Endothelial cell of umbilical vein (primary cell): ENCODE data around the gene ISY1. TPM values are rescaled to one million over a fixed set of nuclear protein-coding genes. Genes with fewer than 3 reads are reported as not detected.

Source experiments
- BruUV-seq: library from RNA; stranded (reverse); fragments of 400-500 nt; replicated peaks from 2 replicates; lab custom pipeline; 2021; lab: Mats Ljungman, UMichigan
- CTCF ChIA-PET: fragments of 300-600, 350-600 bp; sonication (Branson Sonifier 250); formaldehyde crosslinking; loops from one replicate; lab custom pipeline; 2021; ENCODE audit warnings: antibody characterized with exemption, inconsistent platforms; lab: Charles Lee
- POLR2A ChIA-PET: fragments of 300-600, 350-600 bp; sonication (Branson Sonifier 250); formaldehyde crosslinking; loops from one replicate; lab custom pipeline; 2021; ENCODE audit warnings: antibody characterized with exemption, inconsistent platforms; lab: Charles Lee
- DNase-seq: peaks from one replicate; pipeline ENCODE4 v3.0.0-alpha.2; 2011; ENCODE audit warnings: low read depth, low spot score
- FAIRE-seq: peaks from 2 replicates; lab custom pipeline; 2011; peaks lifted over from hg19 to GRCh38; lab: Jason Lieb, UNC
- H2AFZ ChIP-seq: 2 replicates; pipeline ENCODE4 v1.6.0; 2012; ENCODE audit warnings: low read depth, low read length, control low read depth, inconsistent platforms
- H3K27ac ChIP-seq: 2 replicates; pipeline ENCODE4 v1.5.1; 2011; ENCODE audit warnings: low read depth, mild to moderate bottlenecking, control low read depth, low read length, moderate library complexity; ENCODE audit not compliant: insufficient read depth
- H3K27me3 ChIP-seq, 2 experiments: 2 replicates each; pipeline versions ENCODE4 v1.6.0 to v1.6.1; 2011; ENCODE audit warnings: low read length in 2 of 2, mixed read lengths in 1 of 2; ENCODE audit not compliant: control insufficient read depth in 2 of 2, insufficient read depth in 2 of 2
- H3K36me3 ChIP-seq, 2 experiments: 2 replicates in 1 of 2; 3 replicates in 1 of 2; pipeline ENCODE4 v1.5.1; 2011; ENCODE audit warnings: low read length in 2 of 2, mild to moderate bottlenecking in 1 of 2, moderate library complexity in 1 of 2; ENCODE audit not compliant: control insufficient read depth in 2 of 2, insufficient read depth in 2 of 2; ENCODE audit errors: extremely low read depth in 1 of 2
- H3K4me1 ChIP-seq: 3 replicates; pipeline ENCODE4 v1.5.1; 2011; ENCODE audit warnings: mild to moderate bottlenecking, low read length; ENCODE audit not compliant: control insufficient read depth, insufficient read depth; ENCODE audit errors: extremely low read depth
- H3K4me2 ChIP-seq: 2 replicates; pipeline ENCODE4 v1.6.1; 2011; ENCODE audit warnings: low read length, control low read depth, mixed read lengths; ENCODE audit not compliant: insufficient read depth
- H3K4me3 ChIP-seq, 3 experiments: fragments of 200-600 bp in 1 of 3; sonication (generic), shearing (Covaris generic) in 1 of 3; replicated peaks in 1 of 3; 2 replicates each; pipeline ENCODE4 v1.5.1; 2011 to 2016; ENCODE audit warnings: control low read depth in 3 of 3, low read length in 3 of 3, mild to moderate bottlenecking in 2 of 3, inconsistent platforms in 1 of 3, low read depth in 1 of 3, moderate library complexity in 1 of 3; ENCODE audit not compliant: insufficient read depth in 1 of 3
- H3K79me2 ChIP-seq: 2 replicates; pipeline ENCODE4 v1.6.0; 2012; ENCODE audit warnings: low read length, inconsistent platforms; ENCODE audit not compliant: control insufficient read depth, insufficient read depth
- H3K9ac ChIP-seq: replicated peaks from 2 replicates; pipeline ENCODE3; 2011; ENCODE audit warnings: low read length, control low read depth; ENCODE audit not compliant: insufficient read depth; ENCODE audit errors: extremely low read depth
- H3K9me1 ChIP-seq: replicated peaks from 3 replicates; pipeline ENCODE4 v1.6.0; 2011; ENCODE audit warnings: mild to moderate bottlenecking, low read length; ENCODE audit not compliant: control insufficient read depth, insufficient read depth; ENCODE audit errors: extremely low read depth
- H3K9me3 ChIP-seq: replicated peaks from 2 replicates; pipeline ENCODE4 v1.5.1; 2012; ENCODE audit warnings: low read length, inconsistent platforms; ENCODE audit not compliant: control insufficient read depth, insufficient read depth
- H4K20me1 ChIP-seq: replicated peaks from 2 replicates; pipeline ENCODE3; 2011; ENCODE audit warnings: mild to moderate bottlenecking, low read length; ENCODE audit not compliant: control insufficient read depth, insufficient read depth; ENCODE audit errors: extremely low read depth
- EZH2 ChIP-seq: IDR thresholded peaks from 2 replicates; pipeline ENCODE4 v1.6.1; 2012; ENCODE audit warnings: borderline replicate concordance, low read depth, mild to moderate bottlenecking, moderate library complexity, low read length, inconsistent platforms; ENCODE audit not compliant: severe bottlenecking
- GATA2 ChIP-seq: IDR thresholded peaks from 2 replicates; pipeline ENCODE4 v1.7.0; 2011; ENCODE audit warnings: low read depth, mild to moderate bottlenecking, moderate library complexity, mixed read lengths, low read length; ENCODE audit not compliant: insufficient read length, insufficient read depth
- JUN ChIP-seq: IDR thresholded peaks from 2 replicates; pipeline ENCODE4 v1.6.1; 2011; ENCODE audit warnings: borderline replicate concordance, low read depth; ENCODE audit not compliant: insufficient read length, insufficient read depth
- MYC ChIP-seq: IDR thresholded peaks from one replicate; pipeline ENCODE4 v1.6.1; 2011; ENCODE audit warnings: mild to moderate bottlenecking, low read depth, low read length
- POLR2A ChIP-seq: IDR thresholded peaks from 2 replicates; pipeline ENCODE4 v1.6.1; 2012; ENCODE audit warnings: low read depth, mild to moderate bottlenecking, control low read depth, low read length
- POLR2AphosphoS5 ChIP-seq: IDR thresholded peaks from 2 replicates; pipeline ENCODE4 v1.6.1; 2012; ENCODE audit warnings: low read depth, mild to moderate bottlenecking, control low read depth, low read length, moderate library complexity; ENCODE audit not compliant: insufficient read depth
- dilution Hi-C: fragments of 300-500 bp; cut with MboI; formaldehyde crosslinking; loops from one replicate; pipeline ENCODE4 v1.15.0; 2019; ENCODE audit warnings: low sequenced_read_pairs; ENCODE audit not compliant: extremely low pct_ligation_motif_present
- intact Hi-C: fragments of 100-400 bp; cut with micrococcal nuclease; formaldehyde crosslinking; loops from one replicate; pipeline ENCODE4 v1.10.0; 2022
- polyA plus RNA-seq, 4 experiments: library from polyadenylated mRNA; depleted of rRNA in 3 of 4; stranded (reverse) in 3 of 4; unstranded in 1 of 4; fragments of >200 nt; gene quantifications; 2 replicates each; pipeline versions ENCODE4 v1.2.1 to v1.2.3, GENCODE V29; 2011 to 2012; ENCODE audit warnings: missing spikeins in 1 of 4
- total RNA-seq: library from RNA; stranded (reverse); gene quantifications from 2 replicates; pipeline ENCODE4 v1.2.3, GENCODE V29; 2021
- TF ChIP-seq, protein P1 (sequence below): IDR thresholded peaks from 2 replicates; pipeline ENCODE4 v1.6.1; 2011; ENCODE audit not compliant: insufficient read depth, insufficient read length

ISY1 gene
- total and polyA plus RNA-seq, 2 donors (not counting 3 experiments of a cell fraction or from before 2014, with no cell fraction given) = 50.7 to 59.4 TPM

DNA sequence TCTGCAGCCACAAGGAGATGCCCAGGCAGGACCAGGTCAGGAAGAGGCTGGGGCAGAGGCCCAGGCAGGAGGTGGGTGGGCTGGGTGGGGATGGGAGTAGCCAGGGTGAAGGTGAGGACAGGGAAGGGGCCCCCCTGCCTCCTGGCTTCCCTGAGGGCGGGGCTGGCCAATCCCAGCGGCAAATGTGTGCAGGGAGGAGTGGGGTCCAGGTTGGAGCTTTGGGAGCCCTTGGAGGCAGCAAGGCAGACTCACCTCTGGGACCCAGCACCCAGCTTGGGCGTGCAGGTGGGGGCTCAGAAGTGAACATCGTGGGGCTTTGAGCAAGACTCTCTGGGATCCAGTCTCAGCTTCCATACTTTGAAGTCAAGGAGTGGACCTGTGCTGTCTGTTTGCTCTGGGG lies 75.0 kb downstream of the ISY1 start:
- H3K4me1 ChIP-seq = peaks cover 3% of the 10 kb centered on the region
- H3K36me3 ChIP-seq = no peaks in the 10 kb centered on the region
- CTCF ChIA-PET = interaction anchor here (2.6 to 4.0 kb wide), 2 partner anchors 32 to 116 kb away, joined by 11 to 24 read pairs; no protein-coding TSS in a partner anchor
- intact Hi-C loops (loop anchor here (2.0 kb wide), 1 partner anchor 115 kb away; no protein-coding TSS in a partner anchor), dilution Hi-C loops (no loop called here)
- no TSS peak for BruUV-seq
- no peaks in the 10 kb centered on the region for H3K9me3 ChIP-seq
- no peak overlapping the region for H3K4me2 ChIP-seq
- no peaks in the 10 kb centered on the region for H3K9me1 ChIP-seq
- no peaks in the 10 kb centered on the region for H3K79me2 ChIP-seq
- POLR2A ChIA-PET = interaction anchor here (1.1 kb wide), 1 partner anchor 115 kb away, joined by 3 read pairs; no protein-coding TSS in a partner anchor
- no peak overlapping the region for H3K4me3 ChIP-seq
- no peak for TF ChIP-seq POLR2AphosphoS5
- no peak for TF ChIP-seq MYC
- no peak for TF ChIP-seq GATA2
- no peak for TF ChIP-seq POLR2A
- FAIRE-seq (no peak), DNase-seq (no peak)
- H3K27me3 ChIP-seq = no peaks in the 10 kb centered on the region
- H3K27ac ChIP-seq = no peak overlapping the region
- no peak overlapping the region for H3K9ac ChIP-seq
- no peak overlapping the region for H2AFZ ChIP-seq
- H4K20me1 ChIP-seq = no peaks in the 10 kb centered on the region

DNA sequence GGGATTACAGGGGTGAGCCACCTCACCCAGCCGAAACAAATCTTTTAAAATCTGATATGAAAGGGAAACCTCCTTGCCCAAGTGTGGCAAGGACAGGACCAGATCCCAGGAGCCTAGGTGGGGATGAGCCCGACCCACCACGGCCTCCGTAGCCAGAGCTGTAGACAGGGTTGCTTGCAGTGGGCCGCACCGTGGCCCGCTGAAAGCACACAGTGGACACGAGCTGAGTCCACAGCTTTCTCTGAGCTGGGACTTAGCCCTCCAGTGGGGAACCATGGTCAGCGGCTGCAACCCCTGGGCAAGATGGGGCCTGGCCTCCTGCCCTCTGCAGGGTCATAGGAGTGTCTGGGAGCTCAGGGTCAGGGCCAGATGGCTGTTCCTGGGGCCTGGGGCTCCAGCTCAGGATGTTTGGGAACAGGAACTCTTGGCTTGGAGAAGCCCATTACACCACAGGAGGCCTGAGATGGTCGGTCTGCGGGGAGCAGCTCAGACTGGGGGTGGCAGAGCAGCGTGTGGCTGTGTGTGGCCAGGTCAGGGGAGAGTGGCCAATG lies 75.6 kb downstream of the ISY1 start:
- Histone ChIP-seq H3K9me1 (no peaks in the 10 kb centered on the region), H3K4me2 (no peak overlapping the region), H3K27me3 (no peaks in the 10 kb centered on the region), H3K9me3 (no peaks in the 10 kb centered on the region), H2AFZ (no peak overlapping the region), H3K4me1 (peaks cover 3% of the 10 kb centered on the region), H3K4me3 (no peak overlapping the region), H3K79me2 (no peaks in the 10 kb centered on the region), H3K27ac (no peak overlapping the region), H3K36me3 (no peaks in the 10 kb centered on the region), H4K20me1 (no peaks in the 10 kb centered on the region), H3K9ac (no peak overlapping the region)
- CTCF ChIA-PET = interaction anchor here (1.4 to 4.0 kb wide), 3 partner anchors 16 to 115 kb away, joined by 4 to 24 read pairs (median 11); no protein-coding TSS in a partner anchor
- DNase-seq (no peak), FAIRE-seq (no peak)
- BruUV-seq = no TSS peak
- intact Hi-C loops (no loop called here), dilution Hi-C loops (no loop called here)
- POLR2A ChIA-PET = interaction anchor here (1.1 kb wide), 1 partner anchor 115 kb away, joined by 3 read pairs; no protein-coding TSS in a partner anchor
- TF ChIP-seq MYC (no peak), GATA2 (no peak), EZH2 (no peak), JUN (no peak)
- TF ChIP-seq, protein P1, sequence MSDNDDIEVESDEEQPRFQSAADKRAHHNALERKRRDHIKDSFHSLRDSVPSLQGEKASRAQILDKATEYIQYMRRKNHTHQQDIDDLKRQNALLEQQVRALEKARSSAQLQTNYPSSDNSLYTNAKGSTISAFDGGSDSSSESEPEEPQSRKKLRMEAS = no peak
